GM23338 (cell line): ENCODE data around the gene ARL4D.

Experiments
- CTCF ChIP-seq, 2 experiments: fragments of 200-600 bp in 1 of 2; sonication (generic) in 1 of 2; conservative IDR thresholded peaks; 2 replicates each; pipeline versions ENCODE4 v1.5.1 to v1.6.1; 2016 to 2017; ENCODE audit warnings: antibody characterized with exemption in 2 of 2, low read depth in 2 of 2, mild to moderate bottlenecking in 2 of 2, moderate library complexity in 1 of 2
- EZH2 ChIP-seq: fragments of 200-600 bp; sonication (generic); IDR thresholded peaks from one replicate; pipeline ENCODE4 v1.8.0; 2017; ENCODE audit warnings: antibody characterized with exemption, mild to moderate bottlenecking, low read depth; ENCODE audit not compliant: unreplicated experiment
- EZH2phosphoT487 ChIP-seq: fragments of 200-600 bp; sonication (generic); IDR thresholded peaks from one replicate; pipeline ENCODE4 v1.8.1; 2018; ENCODE audit warnings: antibody characterized with exemption; ENCODE audit not compliant: unreplicated experiment
- JUNB ChIP-seq: IDR thresholded peaks from one replicate; pipeline ENCODE4 v1.6.1; 2016; ENCODE audit warnings: antibody characterized with exemption; ENCODE audit not compliant: unreplicated experiment
- NANOG ChIP-seq: IDR thresholded peaks from 2 replicates; pipeline ENCODE4 v1.6.1; 2016; ENCODE audit warnings: antibody characterized with exemption, borderline replicate concordance
- POLR2AphosphoS5 ChIP-seq: IDR thresholded peaks from 2 replicates; pipeline ENCODE4 v1.6.1; 2016; ENCODE audit warnings: antibody characterized with exemption, low read depth
- TF ChIP-seq, protein P1 (sequence below): IDR thresholded peaks from one replicate; pipeline ENCODE4 v1.6.1; 2018; ENCODE audit warnings: antibody characterized with exemption; ENCODE audit not compliant: unreplicated experiment
- TF ChIP-seq, protein P2 (sequence below): fragments of 250-450 bp; sonication (Bioruptor Pico); IDR thresholded peaks from 2 replicates; pipeline ENCODE4 v1.5.0; 2020; ENCODE audit warnings: mild to moderate bottlenecking, moderate library complexity

DNA sequence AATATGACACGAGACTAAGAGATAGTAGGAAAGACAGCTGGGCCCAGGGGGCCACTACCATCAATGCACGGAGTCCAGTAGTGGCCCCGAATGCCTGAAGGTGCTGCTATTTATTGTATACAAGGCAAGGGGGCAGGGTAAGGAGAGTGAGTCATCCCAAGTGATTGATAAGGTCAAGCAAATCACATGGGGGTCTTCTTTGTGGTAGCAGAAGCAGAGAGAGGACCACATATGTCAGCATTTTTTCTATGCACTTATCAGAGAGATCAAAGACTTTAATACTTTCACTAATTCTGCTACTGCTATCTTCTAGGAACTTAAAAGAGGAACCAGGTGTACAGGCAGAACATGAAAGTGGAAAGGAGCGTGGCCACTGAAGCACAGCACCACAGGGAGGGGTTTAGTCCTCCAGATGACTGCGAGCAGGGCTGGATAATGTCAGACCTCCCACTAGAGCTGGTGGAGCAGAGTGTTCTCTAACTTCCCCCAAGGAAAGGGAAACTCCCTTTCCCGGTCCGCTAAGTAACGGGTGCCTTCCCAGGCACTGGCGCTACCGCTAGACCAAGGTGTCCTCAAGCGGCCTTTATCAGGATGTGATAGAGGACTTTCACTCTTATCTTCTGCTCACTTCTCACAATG is 26.4 kb upstream of the ARL4D start:
- TF ChIP-seq, protein P1, sequence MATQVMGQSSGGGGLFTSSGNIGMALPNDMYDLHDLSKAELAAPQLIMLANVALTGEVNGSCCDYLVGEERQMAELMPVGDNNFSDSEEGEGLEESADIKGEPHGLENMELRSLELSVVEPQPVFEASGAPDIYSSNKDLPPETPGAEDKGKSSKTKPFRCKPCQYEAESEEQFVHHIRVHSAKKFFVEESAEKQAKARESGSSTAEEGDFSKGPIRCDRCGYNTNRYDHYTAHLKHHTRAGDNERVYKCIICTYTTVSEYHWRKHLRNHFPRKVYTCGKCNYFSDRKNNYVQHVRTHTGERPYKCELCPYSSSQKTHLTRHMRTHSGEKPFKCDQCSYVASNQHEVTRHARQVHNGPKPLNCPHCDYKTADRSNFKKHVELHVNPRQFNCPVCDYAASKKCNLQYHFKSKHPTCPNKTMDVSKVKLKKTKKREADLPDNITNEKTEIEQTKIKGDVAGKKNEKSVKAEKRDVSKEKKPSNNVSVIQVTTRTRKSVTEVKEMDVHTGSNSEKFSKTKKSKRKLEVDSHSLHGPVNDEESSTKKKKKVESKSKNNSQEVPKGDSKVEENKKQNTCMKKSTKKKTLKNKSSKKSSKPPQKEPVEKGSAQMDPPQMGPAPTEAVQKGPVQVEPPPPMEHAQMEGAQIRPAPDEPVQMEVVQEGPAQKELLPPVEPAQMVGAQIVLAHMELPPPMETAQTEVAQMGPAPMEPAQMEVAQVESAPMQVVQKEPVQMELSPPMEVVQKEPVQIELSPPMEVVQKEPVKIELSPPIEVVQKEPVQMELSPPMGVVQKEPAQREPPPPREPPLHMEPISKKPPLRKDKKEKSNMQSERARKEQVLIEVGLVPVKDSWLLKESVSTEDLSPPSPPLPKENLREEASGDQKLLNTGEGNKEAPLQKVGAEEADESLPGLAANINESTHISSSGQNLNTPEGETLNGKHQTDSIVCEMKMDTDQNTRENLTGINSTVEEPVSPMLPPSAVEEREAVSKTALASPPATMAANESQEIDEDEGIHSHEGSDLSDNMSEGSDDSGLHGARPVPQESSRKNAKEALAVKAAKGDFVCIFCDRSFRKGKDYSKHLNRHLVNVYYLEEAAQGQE: no peak
- TF ChIP-seq CTCF (conservative IDR thresholded peaks at IDR 0.05; ENCODE audit: low read depth in 2 of 2): no peak
- TF ChIP-seq, protein P2, sequence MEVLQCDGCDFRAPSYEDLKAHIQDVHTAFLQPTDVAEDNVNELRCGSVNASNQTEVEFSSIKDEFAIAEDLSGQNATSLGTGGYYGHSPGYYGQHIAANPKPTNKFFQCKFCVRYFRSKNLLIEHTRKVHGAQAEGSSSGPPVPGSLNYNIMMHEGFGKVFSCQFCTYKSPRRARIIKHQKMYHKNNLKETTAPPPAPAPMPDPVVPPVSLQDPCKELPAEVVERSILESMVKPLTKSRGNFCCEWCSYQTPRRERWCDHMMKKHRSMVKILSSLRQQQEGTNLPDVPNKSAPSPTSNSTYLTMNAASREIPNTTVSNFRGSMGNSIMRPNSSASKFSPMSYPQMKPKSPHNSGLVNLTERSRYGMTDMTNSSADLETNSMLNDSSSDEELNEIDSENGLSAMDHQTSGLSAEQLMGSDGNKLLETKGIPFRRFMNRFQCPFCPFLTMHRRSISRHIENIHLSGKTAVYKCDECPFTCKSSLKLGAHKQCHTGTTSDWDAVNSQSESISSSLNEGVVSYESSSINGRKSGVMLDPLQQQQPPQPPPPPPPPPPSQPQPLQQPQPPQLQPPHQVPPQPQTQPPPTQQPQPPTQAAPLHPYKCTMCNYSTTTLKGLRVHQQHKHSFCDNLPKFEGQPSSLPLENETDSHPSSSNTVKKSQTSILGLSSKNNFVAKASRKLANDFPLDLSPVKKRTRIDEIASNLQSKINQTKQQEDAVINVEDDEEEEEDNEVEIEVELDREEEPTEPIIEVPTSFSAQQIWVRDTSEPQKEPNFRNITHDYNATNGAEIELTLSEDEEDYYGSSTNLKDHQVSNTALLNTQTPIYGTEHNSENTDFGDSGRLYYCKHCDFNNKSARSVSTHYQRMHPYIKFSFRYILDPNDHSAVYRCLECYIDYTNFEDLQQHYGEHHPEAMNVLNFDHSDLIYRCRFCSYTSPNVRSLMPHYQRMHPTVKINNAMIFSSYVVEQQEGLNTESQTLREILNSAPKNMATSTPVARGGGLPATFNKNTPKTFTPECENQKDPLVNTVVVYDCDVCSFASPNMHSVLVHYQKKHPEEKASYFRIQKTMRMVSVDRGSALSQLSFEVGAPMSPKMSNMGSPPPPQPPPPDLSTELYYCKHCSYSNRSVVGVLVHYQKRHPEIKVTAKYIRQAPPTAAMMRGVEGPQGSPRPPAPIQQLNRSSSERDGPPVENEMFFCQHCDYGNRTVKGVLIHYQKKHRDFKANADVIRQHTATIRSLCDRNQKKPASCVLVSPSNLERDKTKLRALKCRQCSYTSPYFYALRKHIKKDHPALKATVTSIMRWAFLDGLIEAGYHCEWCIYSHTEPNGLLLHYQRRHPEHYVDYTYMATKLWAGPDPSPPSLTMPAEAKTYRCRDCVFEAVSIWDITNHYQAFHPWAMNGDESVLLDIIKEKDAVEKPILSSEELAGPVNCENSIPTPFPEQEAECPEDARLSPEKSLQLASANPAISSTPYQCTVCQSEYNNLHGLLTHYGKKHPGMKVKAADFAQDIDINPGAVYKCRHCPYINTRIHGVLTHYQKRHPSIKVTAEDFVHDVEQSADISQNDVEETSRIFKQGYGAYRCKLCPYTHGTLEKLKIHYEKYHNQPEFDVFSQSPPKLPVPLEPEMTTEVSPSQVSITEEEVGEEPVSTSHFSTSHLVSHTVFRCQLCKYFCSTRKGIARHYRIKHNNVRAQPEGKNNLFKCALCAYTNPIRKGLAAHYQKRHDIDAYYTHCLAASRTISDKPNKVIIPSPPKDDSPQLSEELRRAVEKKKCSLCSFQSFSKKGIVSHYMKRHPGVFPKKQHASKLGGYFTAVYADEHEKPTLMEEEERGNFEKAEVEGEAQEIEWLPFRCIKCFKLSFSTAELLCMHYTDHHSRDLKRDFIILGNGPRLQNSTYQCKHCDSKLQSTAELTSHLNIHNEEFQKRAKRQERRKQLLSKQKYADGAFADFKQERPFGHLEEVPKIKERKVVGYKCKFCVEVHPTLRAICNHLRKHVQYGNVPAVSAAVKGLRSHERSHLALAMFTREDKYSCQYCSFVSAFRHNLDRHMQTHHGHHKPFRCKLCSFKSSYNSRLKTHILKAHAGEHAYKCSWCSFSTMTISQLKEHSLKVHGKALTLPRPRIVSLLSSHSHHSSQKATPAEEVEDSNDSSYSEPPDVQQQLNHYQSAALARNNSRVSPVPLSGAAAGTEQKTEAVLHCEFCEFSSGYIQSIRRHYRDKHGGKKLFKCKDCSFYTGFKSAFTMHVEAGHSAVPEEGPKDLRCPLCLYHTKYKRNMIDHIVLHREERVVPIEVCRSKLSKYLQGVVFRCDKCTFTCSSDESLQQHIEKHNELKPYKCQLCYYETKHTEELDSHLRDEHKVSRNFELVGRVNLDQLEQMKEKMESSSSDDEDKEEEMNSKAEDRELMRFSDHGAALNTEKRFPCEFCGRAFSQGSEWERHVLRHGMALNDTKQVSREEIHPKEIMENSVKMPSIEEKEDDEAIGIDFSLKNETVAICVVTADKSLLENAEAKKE (CRISPR knock-in tag): no peak
- TF ChIP-seq EZH2: no peak
- TF ChIP-seq POLR2AphosphoS5: no peak
- TF ChIP-seq EZH2phosphoT487: no peak
- no peak for TF ChIP-seq JUNB
- TF ChIP-seq NANOG: no peak
